ENCODE results near the gene KCNIP2. TPM values are rescaled to one million over a fixed set of nuclear protein-coding genes. Genes with fewer than 3 reads are reported as not detected.

Gene KCNIP2
- total and polyA plus RNA-seq, 2 of the 4 experiments (the other 2 are of a cell fraction): under 0.01 to 0.87 TPM

GRCh38 chr10:101812606-101813005 lies 31.0 kb downstream of the KCNIP2 start:
- dilution Hi-C loops (cut with HindIII; ENCODE audit: low sequenced_read_pairs, unreplicated experiment): no loop called here
- H2BK5ac ChIP-seq (ENCODE audit: low read depth, low read length, poor library complexity, severe bottlenecking): no peak overlapping the region
- H3K36me3 ChIP-seq (ENCODE audit: control insufficient read depth, insufficient read depth, low read length): peaks cover 28% of the 10 kb centered on the region
- no peak overlapping the region for H2AFZ ChIP-seq (replicated peaks; ENCODE audit: low read length, poor library complexity)
- H3K9ac ChIP-seq (ENCODE audit: low read depth, low read length): no peak overlapping the region
- BruUV-seq (replicated peaks): no TSS peak
- H3K23ac ChIP-seq (ENCODE audit: low read depth, low read length): no peak overlapping the region
- intact Hi-C loops (cut with micrococcal nuclease): no loop called here
- no peak overlapping the region for H4K91ac ChIP-seq (ENCODE audit: insufficient read depth, low read depth, low read length)
- no peak overlapping the region for H4K5ac ChIP-seq (ENCODE audit: low read depth, low read length)
- in situ Hi-C loops (cut with MboI; ENCODE audit: low sequenced_read_pairs): loop anchor here (25.0 kb wide), 1 partner anchor 875 kb away; no protein-coding TSS in a partner anchor
- peaks cover 5% of the 10 kb centered on the region for H3K4me1 ChIP-seq (ENCODE audit: control insufficient read depth, insufficient read depth, low read length)
- peaks cover 8 to 31% of the 10 kb centered on the region in 2 experiments for H3K79me1 ChIP-seq (ENCODE audit: low read depth in 1 of 2, low read length in 2 of 2)
- no peak overlapping the region for H3K4me3 ChIP-seq (ENCODE audit: insufficient read depth, low read depth, low read length)
- H3K27me3 ChIP-seq (ENCODE audit: control insufficient read depth, insufficient read depth, low read length): no peaks in the 10 kb centered on the region
- no peaks in the 10 kb centered on the region for H3K9me3 ChIP-seq (ENCODE audit: control insufficient read depth, insufficient read depth, low read length)
- CTCF ChIA-PET: no interaction called here
- H3K9me1 ChIP-seq (ENCODE audit: insufficient read depth, low read length): peaks cover 5% of the 10 kb centered on the region; the same call in 1 of the 2 replicates
- POLR2A ChIA-PET (ENCODE audit: unreplicated experiment): interaction anchor here (0.6 kb wide), 1 partner anchor 16 kb away, joined by 9 read pairs; no protein-coding TSS in a partner anchor
- no peak overlapping the region for H2AK9ac ChIP-seq (replicated peaks; ENCODE audit: low read depth, low read length, poor library complexity)
- WGBS, 2 experiments (ENCODE audit: extremely low coverage in 2 of 2, insufficient read length in 1 of 2): no CpG with 5 or more reads among the region's 4 CpGs
- no peak overlapping the region for H2AK5ac ChIP-seq (ENCODE audit: low read depth, low read length)
- ATAC-seq (ENCODE audit: low read depth) (no peak), DNase-seq (peak; percentile 15)
- H2BK20ac ChIP-seq (ENCODE audit: low read depth, low read length): no peak overlapping the region
- H3K4ac ChIP-seq (ENCODE audit: low read depth, low read length): no peak overlapping the region
- H3K56ac ChIP-seq (ENCODE audit: extremely low read depth, insufficient read depth, low read length): no peak overlapping the region
- no peak overlapping the region for H3K27ac ChIP-seq (ENCODE audit: insufficient read depth, low read length)
- no peak for TF ChIP-seq MAFK (IDR thresholded peaks at IDR 0.05; ENCODE audit: low read depth, low read length)
- no peak for TF ChIP-seq FOS (IDR thresholded peaks at IDR 0.05; ENCODE audit: low read depth, low read length)
- TF ChIP-seq MAZ (IDR thresholded peaks at IDR 0.05; ENCODE audit: borderline replicate concordance, low read depth, low read length): no peak
- no peak for TF ChIP-seq SMC3 (IDR thresholded peaks at IDR 0.05; ENCODE audit: low read depth, low read length)
- H3K18ac ChIP-seq (ENCODE audit: low read depth, low read length): no peak overlapping the region
- H2BK120ac ChIP-seq (ENCODE audit: low read depth, low read length): no peak overlapping the region
- peaks cover 93% of the 10 kb centered on the region for H4K20me1 ChIP-seq (ENCODE audit: insufficient read depth, low read length)
- H3K4me2 ChIP-seq (ENCODE audit: low read depth, low read length): no peak overlapping the region
- H3K14ac ChIP-seq (replicated peaks; ENCODE audit: low read depth, low read length): no peak overlapping the region
- no peak overlapping the region for H4K8ac ChIP-seq (ENCODE audit: low read depth in 2 of 2, low read length in 2 of 2)
- no peak overlapping the region for H2BK15ac ChIP-seq (ENCODE audit: low read depth, low read length)

All from IMR-90 (cell line).